ENCODE data around the gene PCNT.

- TF ChIP-seq POLR2A (IDR thresholded peaks at IDR 0.05) (no peak), POLR2AphosphoS5 (IDR thresholded peaks at IDR 0.05) (no peak)
These were observed 113.6 kb downstream of the PCNT start for GRCh38 chr21:46437511-46437910.

Measured in spleen (tissue), 3 donors.